IgD-negative memory B cell (primary cell): Measurements from ENCODE around the gene GCFC2. TPM values are rescaled to one million over a fixed set of nuclear protein-coding genes. Genes with fewer than 3 reads are reported as not detected.
A peak's percentile ranks its signal among the peaks of the same experiment; 100 is the strongest.
"Not testable (repeated sequence)": the region's sequence is repeated elsewhere in the genome, so short reads cannot be mapped to it uniquely, and the experiment has no call there.

Experiments
- H3K27ac Mint-ChIP-seq, 3 donors: one replicate each; pipeline ENCODE4 v1.8.0; 2020 to 2022; ENCODE audit warnings: mild to moderate bottlenecking in 3 of 3, mixed read lengths in 3 of 3, moderate library complexity in 1 of 3
- H3K27me3 Mint-ChIP-seq: one replicate; pipeline ENCODE4 v1.8.0; 2021; ENCODE audit warnings: mixed read lengths
- H3K36me3 Mint-ChIP-seq: one replicate; pipeline ENCODE4 v1.8.0; 2020; ENCODE audit warnings: mild to moderate bottlenecking, mixed read lengths
- H3K4me1 Mint-ChIP-seq, 3 donors: one replicate each; pipeline ENCODE4 v1.8.0; 2020 to 2022; ENCODE audit warnings: mixed read lengths in 3 of 3, mild to moderate bottlenecking in 1 of 3
- H3K4me3 Mint-ChIP-seq, 4 donors: one replicate each; pipeline ENCODE4 v1.8.0; 2020 to 2022; ENCODE audit warnings: mild to moderate bottlenecking in 4 of 4, mixed read lengths in 4 of 4, moderate library complexity in 3 of 4
- H3K9me3 Mint-ChIP-seq, 3 donors: one replicate each; pipeline ENCODE4 v1.8.0; 2020 to 2021; ENCODE audit warnings: mixed read lengths in 3 of 3, mild to moderate bottlenecking in 1 of 3
- polyA plus RNA-seq: library from polyadenylated mRNA; unstranded; fragments of 300-500 nt; fragmentation: Illumina TruSeq; gene quantifications from one replicate; pipeline ENCODE4 v1.2.3, GENCODE V29; 2021

The GCFC2 gene
- 26.9 TPM for polyA plus RNA-seq

- Mint-ChIP-seq H3K9me3 (no peaks in the 10 kb centered on the region), H3K27ac (peak within 1 kb of the TSS; percentile 75 to 95 (median 93)), H3K27me3 (no peaks in the 10 kb centered on the region), H3K4me1 (peaks cover 12 to 28% (median 18%) of the 10 kb centered on the region in 3 donors), H3K4me3 (peak within 1 kb of the TSS; percentile 88 to 98 (median 93)), H3K36me3 (no peaks in the 10 kb centered on the region)
Observed at GRCh38 chr2:75710577-75711253, at the start of gene GCFC2. GCFC2 (minus strand) TSS chr2:75710915; CDS start chr2:75710855, 60 bp downstream.

- Mint-ChIP-seq H3K4me3 (no peak overlapping the region), H3K9me3 (peaks cover 0 to 2% (median 0%) of the 10 kb centered on the region in 3 donors), H3K36me3 (no peaks in the 10 kb centered on the region), H3K27ac (no peak overlapping the region), H3K27me3 (peaks cover 3% of the 10 kb centered on the region), H3K4me1 (no peaks in the 10 kb centered on the region)
Observed at GRCh38 chr2:75752828-75753227, 42.1 kb upstream of the GCFC2 start.

GRCh38 chr2:75751824-75752468 is 41.2 kb upstream of the GCFC2 start:
- H3K27ac Mint-ChIP-seq: no peak overlapping the region
- no peaks in the 10 kb centered on the region for H3K9me3 Mint-ChIP-seq
- H3K4me3 Mint-ChIP-seq: no peak overlapping the region
- H3K27me3 Mint-ChIP-seq: peaks cover 3% of the 10 kb centered on the region
- H3K4me1 Mint-ChIP-seq: no peaks in the 10 kb centered on the region
- H3K36me3 Mint-ChIP-seq: no peaks in the 10 kb centered on the region

- H3K27ac Mint-ChIP-seq: no peak overlapping the region
Observed at GRCh38 chr2:75751360-75751759, 40.6 kb upstream of the GCFC2 start.

GRCh38 chr2:75737961-75738360 is 27.2 kb upstream of the GCFC2 start:
- Mint-ChIP-seq H3K9me3 (peaks cover 3 to 7% (median 5%) of the 10 kb centered on the region in 3 donors), H3K36me3 (no peaks in the 10 kb centered on the region), H3K27ac (no peak overlapping the region), H3K4me1 (no peaks in the 10 kb centered on the region), H3K4me3 (no peak overlapping the region), H3K27me3 (peaks cover 4% of the 10 kb centered on the region)

More at GRCh38 chr2:75751360-75751759, 40.6 kb upstream of the GCFC2 start:
- no peaks in the 10 kb centered on the region for H3K36me3 Mint-ChIP-seq
- H3K4me3 Mint-ChIP-seq: no peak overlapping the region
- H3K9me3 Mint-ChIP-seq: no peaks in the 10 kb centered on the region
- H3K4me1 Mint-ChIP-seq: peaks cover 0 to 1% (median 0%) of the 10 kb centered on the region in 3 donors
- H3K27me3 Mint-ChIP-seq: peaks cover 3% of the 10 kb centered on the region

GRCh38 chr2:75736276-75736675 is 25.6 kb upstream of the GCFC2 start:
- Mint-ChIP-seq H3K4me3 (no peak overlapping the region), H3K27me3 (peaks cover 4% of the 10 kb centered on the region), H3K4me1 (no peaks in the 10 kb centered on the region), H3K9me3 (peaks cover 2 to 4% (median 3%) of the 10 kb centered on the region in 3 donors), H3K36me3 (no peaks in the 10 kb centered on the region), H3K27ac (no peak overlapping the region)

- H3K27ac Mint-ChIP-seq: no peak overlapping the region
- H3K4me1 Mint-ChIP-seq: no peaks in the 10 kb centered on the region
- H3K9me3 Mint-ChIP-seq: peaks cover 0 to 4% (median 3%) of the 10 kb centered on the region in 3 donors
- H3K27me3 Mint-ChIP-seq: peaks cover 5% of the 10 kb centered on the region
- H3K36me3 Mint-ChIP-seq: no peaks in the 10 kb centered on the region
- no peak overlapping the region for H3K4me3 Mint-ChIP-seq
Observed at GRCh38 chr2:75729861-75730260, 19.1 kb upstream of the GCFC2 start.

- Mint-ChIP-seq H3K4me1 (no peaks in the 10 kb centered on the region), H3K27ac (no peak overlapping the region), H3K4me3 (no peak overlapping the region), H3K27me3 (peaks cover 7% of the 10 kb centered on the region), H3K9me3 (peaks cover 0 to 3% (median 0%) of the 10 kb centered on the region in 3 donors), H3K36me3 (no peaks in the 10 kb centered on the region)
Observed at GRCh38 chr2:75728614-75729419, 18.1 kb upstream of the GCFC2 start.

DNA sequence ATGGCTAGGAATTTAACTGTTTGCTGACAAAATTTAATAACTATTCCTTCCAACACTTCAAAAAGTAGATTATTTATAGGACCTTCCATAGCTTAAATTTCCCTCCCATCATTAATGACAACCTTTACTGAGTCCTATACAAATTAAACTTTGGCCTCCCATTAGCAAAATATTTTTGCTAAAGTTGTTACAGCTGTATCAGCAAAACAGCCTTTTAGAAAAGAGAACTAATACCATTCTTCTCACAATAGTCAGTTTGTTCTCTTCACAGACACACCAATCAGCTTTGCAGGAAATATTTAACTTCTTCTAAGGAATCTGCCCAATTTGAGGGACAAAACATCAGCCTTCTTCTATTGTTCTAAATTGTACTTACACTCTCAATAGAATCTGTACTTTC is 12.0 kb upstream of the GCFC2 start:
- H3K4me1 Mint-ChIP-seq: no peaks in the 10 kb centered on the region
- peaks cover 13% of the 10 kb centered on the region for H3K27me3 Mint-ChIP-seq
- H3K9me3 Mint-ChIP-seq: peaks cover 0 to 3% (median 1%) of the 10 kb centered on the region in 3 donors
- no peaks in the 10 kb centered on the region for H3K36me3 Mint-ChIP-seq
- no peak overlapping the region for H3K27ac Mint-ChIP-seq
- no peak overlapping the region for H3K4me3 Mint-ChIP-seq

DNA sequence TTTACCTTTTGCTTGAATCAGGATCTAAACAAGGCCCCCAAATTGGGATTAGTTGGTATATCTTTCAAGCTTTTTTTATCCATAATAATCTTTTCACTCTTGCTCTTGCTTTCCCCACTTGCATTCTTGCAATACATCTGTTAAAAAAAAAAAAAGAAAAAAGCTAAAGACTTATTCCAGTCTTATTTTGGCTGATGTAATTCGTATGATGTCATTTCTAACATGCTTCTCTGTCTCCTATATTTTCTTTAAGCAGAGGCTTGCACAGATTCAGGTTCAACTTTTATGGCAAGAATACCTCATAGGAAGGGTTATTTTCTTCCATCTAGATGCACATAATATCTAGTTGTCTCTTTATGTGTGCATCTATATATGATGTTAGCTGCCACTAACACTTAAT is 9.8 kb upstream of the GCFC2 start:
- no peaks in the 10 kb centered on the region for H3K36me3 Mint-ChIP-seq
- H3K4me3 Mint-ChIP-seq: no peak overlapping the region
- peaks cover 10% of the 10 kb centered on the region for H3K27me3 Mint-ChIP-seq

DNA sequence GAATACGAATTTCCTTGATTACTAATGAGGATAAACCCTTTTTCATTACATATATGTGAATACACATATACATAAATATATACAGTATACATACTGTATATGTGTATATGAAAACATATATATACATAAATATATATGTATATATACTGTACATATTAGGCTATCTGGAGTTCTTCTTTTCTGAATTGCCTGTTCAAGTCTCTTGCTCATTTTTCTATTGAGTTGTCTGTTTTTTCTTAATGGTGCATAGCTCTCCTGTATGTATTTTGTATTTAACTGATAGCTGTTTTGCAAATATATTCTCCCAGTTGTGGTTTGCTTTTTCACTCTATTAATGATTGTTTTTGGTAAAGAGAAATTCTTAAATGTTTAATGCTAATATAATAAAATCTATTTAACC is 8.9 kb upstream of the GCFC2 start:
- H3K27ac Mint-ChIP-seq: no peak overlapping the region
- peaks cover 0 to 3% (median 1%) of the 10 kb centered on the region in 3 donors for H3K9me3 Mint-ChIP-seq
- peaks cover 8% of the 10 kb centered on the region for H3K27me3 Mint-ChIP-seq
- peaks cover 0 to 2% (median 0%) of the 10 kb centered on the region in 3 donors for H3K4me1 Mint-ChIP-seq
- no peak overlapping the region for H3K4me3 Mint-ChIP-seq
- no peaks in the 10 kb centered on the region for H3K36me3 Mint-ChIP-seq

More for the DNA sequence above, 9.8 kb upstream of the GCFC2 start:
- Mint-ChIP-seq H3K4me1 (no peaks in the 10 kb centered on the region), H3K9me3 (peaks cover 0 to 3% (median 1%) of the 10 kb centered on the region in 3 donors), H3K27ac (no peak overlapping the region)

- Mint-ChIP-seq H3K27me3 (no peaks in the 10 kb centered on the region), H3K27ac (no peak overlapping the region), H3K36me3 (no peaks in the 10 kb centered on the region), H3K4me1 (peaks cover 0 to 2% (median under 1%) of the 10 kb centered on the region in 3 donors), H3K9me3 (peaks cover 0 to 3% (median 1%) of the 10 kb centered on the region in 3 donors), H3K4me3 (no peak overlapping the region)
Observed at GRCh38 chr2:75716406-75716805, 5.7 kb upstream of the GCFC2 start.

GRCh38 chr2:75711590-75711989 is 875 bp upstream of the GCFC2 start:
- H3K9me3 Mint-ChIP-seq: not testable (repeated sequence)
- peak overlapping the region in 2 of 4 donors; percentile 97 to 98 for H3K4me3 Mint-ChIP-seq

DNA sequence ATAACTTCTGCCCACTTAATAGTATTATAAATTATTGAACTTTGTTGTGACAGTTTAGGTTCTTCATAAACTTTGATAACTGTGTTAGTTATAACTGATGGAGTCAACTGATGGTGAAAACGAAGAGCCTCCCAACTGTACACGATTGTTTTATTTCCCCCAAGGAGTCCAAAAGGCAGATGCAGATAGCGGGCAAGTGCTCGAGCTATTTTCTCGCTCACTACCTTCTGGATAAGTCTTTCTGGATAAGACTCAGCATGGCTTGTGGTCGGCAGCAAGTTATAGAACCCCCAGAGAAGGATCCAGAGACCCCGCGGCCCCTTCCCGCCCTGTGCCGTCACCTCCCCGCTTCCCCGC is 517 bp downstream of the GCFC2 start:
- H3K4me3 Mint-ChIP-seq: peak overlapping the region; percentile 88 to 98 (median 93)
- H3K27me3 Mint-ChIP-seq: no peaks in the 10 kb centered on the region
- H3K36me3 Mint-ChIP-seq: no peaks in the 10 kb centered on the region
- H3K27ac Mint-ChIP-seq: peak overlapping the region; percentile 75 to 95 (median 93)
- H3K9me3 Mint-ChIP-seq: no peaks in the 10 kb centered on the region
- peaks cover 10 to 29% (median 18%) of the 10 kb centered on the region in 3 donors for H3K4me1 Mint-ChIP-seq

More at GRCh38 chr2:75711590-75711989, 875 bp upstream of the GCFC2 start:
- H3K4me1 Mint-ChIP-seq: peaks cover 12 to 23% (median 18%) of the 10 kb centered on the region in 3 donors
- not testable (repeated sequence) for H3K36me3 Mint-ChIP-seq, H3K27me3 Mint-ChIP-seq
- H3K27ac Mint-ChIP-seq: peak overlapping the region in 2 of 3 donors; percentile 75 to 95

- Mint-ChIP-seq H3K27ac (peak overlapping the region in 1 of 3 donors; percentile 4), H3K27me3 (no peaks in the 10 kb centered on the region), H3K36me3 (peaks cover 3% of the 10 kb centered on the region), H3K4me3 (peak overlapping the region; percentile 32 to 84 (median 64)), H3K4me1 (peaks cover 10 to 29% (median 18%) of the 10 kb centered on the region in 3 donors), H3K9me3 (no peaks in the 10 kb centered on the region)
Observed at GRCh38 chr2:75709297-75709696, 1.4 kb downstream of the GCFC2 start.
